ENCODE measurements around the gene TMCO4. TPM values are rescaled to one million over a fixed set of nuclear protein-coding genes. Genes with fewer than 3 reads are reported as not detected.

The TMCO4 gene
- total and polyA plus RNA-seq, 2 of the 4 experiments (the other 2 are of a cell fraction), result 7.3 to 8.6 TPM

DNA sequence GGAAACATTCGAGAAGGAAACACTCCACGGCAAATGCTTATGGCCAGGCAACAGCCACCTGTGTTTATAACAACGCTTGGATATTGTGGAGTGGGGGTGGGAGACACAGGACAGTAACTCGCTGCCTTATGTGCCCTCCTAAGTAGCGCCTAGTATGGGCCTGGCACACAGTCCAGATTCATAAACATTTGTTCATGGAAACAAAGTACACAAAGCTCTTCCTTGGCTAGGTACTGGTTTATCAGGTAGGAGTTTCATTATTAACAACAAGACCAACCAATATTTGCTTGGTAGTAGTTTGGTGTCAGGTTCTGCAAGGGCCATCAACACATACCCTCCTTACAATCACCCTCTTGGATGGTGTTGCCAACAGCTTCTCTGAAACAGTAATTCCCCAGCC lies 23.4 kb downstream of the TMCO4 start:
- ChIA-PET POLR2A (ENCODE audit: unreplicated experiment) (no interaction called here), CTCF (no interaction called here)
- no peak overlapping the region for H3K27ac ChIP-seq (ENCODE audit: insufficient read depth, low read length)
- H4K5ac ChIP-seq (ENCODE audit: low read depth, low read length), result no peak overlapping the region
- no peak overlapping the region for H3K4me3 ChIP-seq (ENCODE audit: insufficient read depth, low read depth, low read length)
- H3K18ac ChIP-seq (ENCODE audit: low read depth, low read length), result no peak overlapping the region
- H3K27me3 ChIP-seq (ENCODE audit: control insufficient read depth, insufficient read depth, low read length), result no peaks in the 10 kb centered on the region
- intact Hi-C loops (cut with micrococcal nuclease), result no loop called here
- dilution Hi-C loops (cut with HindIII; ENCODE audit: low sequenced_read_pairs, unreplicated experiment), result no loop called here
- no peak overlapping the region for H2BK5ac ChIP-seq (ENCODE audit: low read depth, low read length, poor library complexity, severe bottlenecking)
- no peak overlapping the region for H2AK9ac ChIP-seq (replicated peaks; ENCODE audit: low read depth, low read length, poor library complexity)
- H2AFZ ChIP-seq (replicated peaks; ENCODE audit: low read length, poor library complexity), result no peak overlapping the region
- no peak overlapping the region for H3K14ac ChIP-seq (replicated peaks; ENCODE audit: low read depth, low read length)
- H4K8ac ChIP-seq (ENCODE audit: low read depth in 2 of 2, low read length in 2 of 2), result no peak overlapping the region
- peaks cover 23% of the 10 kb centered on the region for H3K36me3 ChIP-seq (ENCODE audit: control insufficient read depth, insufficient read depth, low read length)
- H3K4me1 ChIP-seq (ENCODE audit: control insufficient read depth, insufficient read depth, low read length), result no peaks in the 10 kb centered on the region
- no peak for ATAC-seq (ENCODE audit: low read depth)
- TF ChIP-seq, protein P1, sequence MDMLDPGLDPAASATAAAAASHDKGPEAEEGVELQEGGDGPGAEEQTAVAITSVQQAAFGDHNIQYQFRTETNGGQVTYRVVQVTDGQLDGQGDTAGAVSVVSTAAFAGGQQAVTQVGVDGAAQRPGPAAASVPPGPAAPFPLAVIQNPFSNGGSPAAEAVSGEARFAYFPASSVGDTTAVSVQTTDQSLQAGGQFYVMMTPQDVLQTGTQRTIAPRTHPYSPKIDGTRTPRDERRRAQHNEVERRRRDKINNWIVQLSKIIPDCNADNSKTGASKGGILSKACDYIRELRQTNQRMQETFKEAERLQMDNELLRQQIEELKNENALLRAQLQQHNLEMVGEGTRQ (IDR thresholded peaks at IDR 0.05; ENCODE audit: low read depth, low read length), result no peak
- TF ChIP-seq, protein P2, sequence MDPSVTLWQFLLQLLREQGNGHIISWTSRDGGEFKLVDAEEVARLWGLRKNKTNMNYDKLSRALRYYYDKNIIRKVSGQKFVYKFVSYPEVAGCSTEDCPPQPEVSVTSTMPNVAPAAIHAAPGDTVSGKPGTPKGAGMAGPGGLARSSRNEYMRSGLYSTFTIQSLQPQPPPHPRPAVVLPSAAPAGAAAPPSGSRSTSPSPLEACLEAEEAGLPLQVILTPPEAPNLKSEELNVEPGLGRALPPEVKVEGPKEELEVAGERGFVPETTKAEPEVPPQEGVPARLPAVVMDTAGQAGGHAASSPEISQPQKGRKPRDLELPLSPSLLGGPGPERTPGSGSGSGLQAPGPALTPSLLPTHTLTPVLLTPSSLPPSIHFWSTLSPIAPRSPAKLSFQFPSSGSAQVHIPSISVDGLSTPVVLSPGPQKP (IDR thresholded peaks at IDR 0.05; ENCODE audit: borderline replicate concordance, low read depth, low read length), result no peak
- TF ChIP-seq RFX5 (IDR thresholded peaks at IDR 0.05; ENCODE audit: low read depth, low read length), result no peak
- TF ChIP-seq RAD21 (IDR thresholded peaks at IDR 0.05; ENCODE audit: low read length), result no peak
- TF ChIP-seq RCOR1 (IDR thresholded peaks at IDR 0.05; ENCODE audit: insufficient replicate concordance, low read length), result no peak
- no peak overlapping the region for H4K91ac ChIP-seq (ENCODE audit: insufficient read depth, low read depth, low read length)
- H3K79me1 ChIP-seq (ENCODE audit: low read depth in 1 of 2, low read length in 2 of 2), result no peaks in the 10 kb centered on the region
- no peak overlapping the region for H3K9ac ChIP-seq (ENCODE audit: low read depth, low read length)
- no peaks in the 10 kb centered on the region for H4K20me1 ChIP-seq (ENCODE audit: insufficient read depth, low read length)
- H3K56ac ChIP-seq (ENCODE audit: extremely low read depth, insufficient read depth, low read length), result no peak overlapping the region
- H2BK15ac ChIP-seq (ENCODE audit: low read depth, low read length), result no peak overlapping the region
- no peak overlapping the region for H3K23ac ChIP-seq (ENCODE audit: low read depth, low read length)
- in situ Hi-C loops (cut with MboI; ENCODE audit: low sequenced_read_pairs), result no loop called here
- no peak for DNase-seq
- WGBS, 2 experiments (ENCODE audit: extremely low coverage in 2 of 2, insufficient read length in 1 of 2), result no CpG with 5 or more reads among the region's 5 CpGs
- H3K4ac ChIP-seq (ENCODE audit: low read depth, low read length), result no peak overlapping the region
- no peak overlapping the region for H2BK120ac ChIP-seq (ENCODE audit: low read depth, low read length)
- H3K9me1 ChIP-seq (ENCODE audit: insufficient read depth, low read length), result no peaks in the 10 kb centered on the region
- no peak overlapping the region for H3K4me2 ChIP-seq (ENCODE audit: low read depth, low read length)
- H3K9me3 ChIP-seq (ENCODE audit: control insufficient read depth, insufficient read depth, low read length), result no peaks in the 10 kb centered on the region
- no TSS peak for BruUV-seq (replicated peaks)
- no peak overlapping the region for H2AK5ac ChIP-seq (ENCODE audit: low read depth, low read length)
- H2BK20ac ChIP-seq (ENCODE audit: low read depth, low read length), result no peak overlapping the region
